ENCODE data around the gene CKS1B.
A peak's percentile ranks its signal among the peaks of the same experiment; 100 is the strongest.
"Not testable (repeated sequence)": the region's sequence is repeated elsewhere in the genome, so short reads cannot be mapped to it uniquely, and the experiment has no call there.

Gene CKS1B

GRCh38 chr1:154964359-154964758, 10.1 kb upstream of the CKS1B start:
- no peak for DNase-seq (ENCODE audit: low read depth in 2 of 2)

DNA sequence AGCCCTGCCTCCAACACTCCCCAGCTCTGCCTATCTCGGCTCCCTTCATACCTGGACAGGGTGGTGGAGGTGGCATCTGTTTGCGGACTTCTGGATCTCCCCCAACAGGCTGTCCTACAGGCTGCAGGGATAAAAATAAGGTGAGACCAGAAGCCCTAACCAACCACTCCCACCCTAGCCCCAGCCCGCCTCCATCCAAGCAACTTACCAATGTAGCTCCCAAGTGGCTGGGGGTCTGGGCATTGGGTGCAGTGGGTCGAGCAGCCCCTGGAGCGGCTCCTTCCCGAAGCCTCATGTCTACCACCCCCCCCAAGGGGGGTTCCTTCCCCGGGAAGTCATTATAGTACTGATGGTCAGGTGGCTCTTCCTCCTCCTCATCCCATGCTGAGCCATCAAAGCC, 8.4 kb upstream of the CKS1B start:
- no peak for DNase-seq (ENCODE audit: low read depth in 2 of 2)

- DNase-seq (ENCODE audit: low read depth in 2 of 2): no peak
Observed at GRCh38 chr1:154967331-154967950, 7.0 kb upstream of the CKS1B start.

- DNase-seq (ENCODE audit: low read depth in 2 of 2): no peak
Observed at GRCh38 chr1:154968731-154969130, 5.8 kb upstream of the CKS1B start.

DNA sequence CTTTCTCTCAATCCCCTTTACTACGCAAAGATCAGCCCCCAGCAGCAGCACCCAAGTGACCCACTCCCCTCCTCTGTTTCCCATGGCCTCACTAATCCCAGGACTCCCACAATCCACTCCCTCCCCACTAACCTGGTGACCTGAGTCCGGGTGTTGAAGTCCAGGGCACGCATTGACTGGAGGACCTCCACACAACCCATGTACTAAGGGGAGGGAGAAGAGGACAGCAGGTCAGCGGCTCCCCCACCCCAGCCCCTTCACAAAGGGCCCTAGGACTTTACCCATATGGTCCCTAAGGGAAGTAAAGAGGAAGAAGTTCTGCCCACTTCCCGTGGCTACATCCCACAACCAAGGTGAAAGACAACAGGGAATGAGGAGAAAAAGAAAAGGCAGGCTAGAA, 5.2 kb upstream of the CKS1B start:
- DNase-seq (ENCODE audit: low read depth in 2 of 2): no peak

DNA sequence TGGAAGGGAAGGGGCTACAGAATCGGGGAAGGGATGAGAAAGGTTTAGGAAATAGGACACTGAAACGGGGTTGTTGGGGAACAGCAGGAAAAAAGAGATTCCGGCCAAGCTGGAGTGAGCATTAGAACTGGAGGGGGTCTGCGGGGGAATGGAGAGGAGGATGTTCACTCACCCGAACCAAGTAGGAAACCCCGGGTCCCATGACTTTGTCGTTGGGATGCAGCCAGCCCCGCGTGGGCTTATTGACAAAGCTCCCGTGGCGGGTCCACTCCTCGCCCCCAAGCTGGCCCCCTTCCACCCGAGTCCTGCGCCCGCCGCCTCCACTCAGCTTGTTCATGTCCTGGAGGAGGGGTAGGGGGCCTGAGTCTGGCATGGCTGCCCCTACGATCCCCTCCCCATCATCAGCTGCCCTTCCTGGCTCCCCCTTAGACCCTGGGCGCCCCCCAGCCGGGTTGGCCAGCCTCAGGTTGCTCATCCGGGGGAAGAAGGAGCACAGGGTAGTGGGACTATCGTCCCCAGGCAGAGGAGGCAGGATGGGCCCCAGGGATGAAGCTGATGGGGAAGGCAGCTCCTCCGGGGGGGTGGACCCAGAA, 4.5 kb upstream of the CKS1B start:
- DNase-seq (ENCODE audit: low read depth in 2 of 2): no peak

DNA sequence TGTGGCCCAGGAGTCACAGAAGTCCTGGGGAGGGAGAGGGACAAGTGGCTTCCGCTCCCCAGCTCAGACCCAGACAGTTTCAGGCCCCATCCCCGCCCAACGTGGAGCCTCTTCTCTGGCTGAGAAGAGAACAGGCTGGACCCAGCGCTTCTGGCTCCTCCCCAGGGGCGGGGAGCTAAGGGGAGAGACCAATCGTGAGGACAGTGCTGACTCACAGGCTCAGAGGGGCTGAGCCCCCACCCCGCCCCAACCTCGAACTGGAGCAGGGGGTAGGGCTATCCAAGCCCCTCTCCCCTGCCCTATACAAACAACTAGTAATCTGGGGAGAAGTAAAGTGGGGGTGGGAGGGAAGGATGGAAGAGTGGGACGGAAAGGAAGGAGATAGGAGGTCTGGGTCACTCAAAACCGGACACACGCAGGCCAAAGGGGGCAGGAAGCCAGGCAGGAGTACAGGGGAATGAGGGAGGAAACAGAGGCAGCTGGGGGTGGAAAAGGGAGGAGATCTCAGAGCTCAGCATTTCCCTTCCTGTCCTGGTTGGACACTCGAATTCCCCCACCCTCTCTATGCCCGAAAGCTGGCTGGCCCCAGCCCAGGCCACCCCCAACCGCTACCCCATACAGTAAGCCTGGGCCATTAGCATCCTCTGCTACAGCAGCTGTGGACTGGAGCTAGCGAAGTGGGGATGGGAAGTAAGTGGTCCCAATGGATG, 3.7 kb upstream of the CKS1B start, which contains the start of gene SHC1:
Gene SHC1 (minus strand): TSS at position 117 of the 710 bp plus-strand sequence. CDS start 221 bp downstream, outside the sequence.
- DNase-seq (ENCODE audit: low read depth in 2 of 2): no peak

GRCh38 chr1:154971341-154971998, 3.0 kb upstream of the CKS1B start:
- no peak for DNase-seq (ENCODE audit: low read depth in 2 of 2)

DNA sequence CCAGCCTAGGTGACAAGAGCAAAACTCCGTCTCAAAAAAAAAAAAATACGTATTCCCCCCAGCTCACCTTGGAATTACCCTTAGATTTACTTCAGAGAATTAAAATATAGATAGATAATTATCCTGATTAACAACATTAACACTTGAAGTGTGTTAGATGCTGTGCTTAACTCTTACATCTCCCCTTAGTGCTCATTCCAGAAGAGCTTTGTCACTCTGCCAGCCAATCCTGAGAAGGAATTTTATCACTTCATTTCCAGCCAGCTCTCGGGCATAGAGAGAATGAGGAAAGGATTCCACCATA, 2.3 kb upstream of the CKS1B start:
- no peak for DNase-seq (ENCODE audit: low read depth in 2 of 2)

DNA sequence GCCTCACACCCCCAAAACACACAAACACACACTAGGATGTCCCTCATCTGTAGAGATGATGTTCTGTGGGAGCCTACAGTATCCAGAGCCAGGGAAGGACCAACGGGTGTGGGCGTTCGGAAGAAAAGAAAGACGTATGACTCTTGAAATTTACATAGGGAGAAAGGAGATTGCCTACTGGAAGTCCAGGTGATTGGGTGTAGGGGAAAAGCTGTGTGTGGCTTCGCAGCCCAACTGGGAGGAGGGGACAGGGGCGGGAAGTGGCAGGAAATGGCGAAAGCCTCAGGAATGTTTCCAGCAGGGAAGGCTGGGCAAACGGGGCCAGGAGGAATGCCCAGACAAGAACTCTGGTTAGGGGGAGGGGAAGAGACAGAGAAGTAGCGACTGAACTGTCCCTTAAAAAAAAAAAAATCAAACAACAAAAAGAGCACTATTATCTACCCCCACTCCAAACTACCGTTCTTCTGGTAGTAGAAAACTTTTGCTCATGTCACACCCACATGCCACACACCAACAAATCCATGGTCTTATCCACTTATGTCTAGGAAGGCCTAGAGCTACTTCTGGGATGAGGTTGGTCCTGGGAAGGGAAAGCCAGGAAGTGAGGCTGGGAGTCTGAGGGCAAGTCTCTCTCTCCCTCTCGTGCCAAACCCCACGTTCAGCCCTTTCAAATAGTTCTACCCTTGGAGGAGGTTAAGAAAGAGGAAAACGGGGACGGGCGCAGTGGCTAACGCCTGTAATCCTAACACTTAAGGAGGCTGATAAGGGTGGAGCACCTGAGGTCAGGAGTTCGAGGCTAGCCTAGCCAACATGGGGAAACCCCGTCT, 1.8 kb upstream of the CKS1B start:
- DNase-seq (ENCODE audit: low read depth in 2 of 2): no peak

- peak; percentile 95 to 97 for DNase-seq (ENCODE audit: low read depth in 2 of 2)
Observed at GRCh38 chr1:154973344-154974101, 958 bp upstream of the CKS1B start.

- DNase-seq (ENCODE audit: low read depth in 2 of 2): peak; percentile 88 to 91
Observed at GRCh38 chr1:154974808-154975408, 427 bp downstream of the CKS1B start.

GRCh38 chr1:154975409-154976059, 1.1 kb downstream of the CKS1B start:
- DNase-seq (ENCODE audit: low read depth in 2 of 2): peak; percentile 45 to 57

GRCh38 chr1:154977762-154978161, 3.3 kb downstream of the CKS1B start:
- not testable (repeated sequence) for DNase-seq (ENCODE audit: low read depth in 2 of 2)

DNA sequence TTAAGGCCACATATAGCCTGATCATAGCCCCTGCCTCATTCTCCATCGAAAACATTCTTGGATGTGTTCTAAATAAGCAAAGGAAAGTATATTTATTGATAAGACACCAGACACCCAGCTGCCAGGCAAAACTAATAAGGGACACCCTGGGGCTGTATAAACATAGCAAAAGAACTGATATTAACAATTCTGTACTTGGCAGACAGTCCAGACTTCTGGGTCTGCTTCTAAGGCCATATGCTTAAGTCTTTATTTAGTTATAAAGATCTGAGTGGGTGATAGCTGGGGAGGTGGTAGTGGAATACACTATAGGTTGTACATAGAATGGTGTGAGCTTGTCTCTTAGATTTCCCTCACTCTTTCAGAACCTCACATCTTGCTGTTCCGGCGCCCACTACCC, 3.9 kb downstream of the CKS1B start:
- DNase-seq (ENCODE audit: low read depth in 2 of 2): no peak

DNA sequence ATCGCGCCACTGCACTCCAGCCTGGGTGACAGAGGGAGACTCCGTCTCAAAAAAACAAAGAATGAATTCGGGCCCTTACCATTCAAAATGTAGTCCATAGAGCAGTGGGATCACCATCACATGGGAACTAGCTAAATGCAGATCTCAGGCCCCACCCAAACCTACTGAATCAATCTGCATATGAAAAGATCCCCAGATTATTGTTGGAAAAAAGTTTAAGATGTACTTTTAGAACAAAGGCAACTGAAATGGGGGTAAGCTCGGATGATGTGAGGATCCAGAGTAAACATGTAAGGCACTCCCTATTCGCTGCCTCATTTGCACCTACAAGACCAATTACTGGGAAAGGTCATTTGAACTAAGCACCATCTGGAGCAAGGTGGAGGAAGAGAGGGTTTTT, 7.9 kb downstream of the CKS1B start:
- DNase-seq (ENCODE audit: low read depth in 2 of 2): no peak

GRCh38 chr1:154982897-154983648, 8.6 kb downstream of the CKS1B start, which contains the start of gene FLAD1:
Gene FLAD1, plus strand, starts transcription at chr1:154983344. Its CDS starts 351 bp downstream, at chr1:154983695.
- peak; percentile 92 to 97 for DNase-seq (ENCODE audit: low read depth in 2 of 2)

DNA sequence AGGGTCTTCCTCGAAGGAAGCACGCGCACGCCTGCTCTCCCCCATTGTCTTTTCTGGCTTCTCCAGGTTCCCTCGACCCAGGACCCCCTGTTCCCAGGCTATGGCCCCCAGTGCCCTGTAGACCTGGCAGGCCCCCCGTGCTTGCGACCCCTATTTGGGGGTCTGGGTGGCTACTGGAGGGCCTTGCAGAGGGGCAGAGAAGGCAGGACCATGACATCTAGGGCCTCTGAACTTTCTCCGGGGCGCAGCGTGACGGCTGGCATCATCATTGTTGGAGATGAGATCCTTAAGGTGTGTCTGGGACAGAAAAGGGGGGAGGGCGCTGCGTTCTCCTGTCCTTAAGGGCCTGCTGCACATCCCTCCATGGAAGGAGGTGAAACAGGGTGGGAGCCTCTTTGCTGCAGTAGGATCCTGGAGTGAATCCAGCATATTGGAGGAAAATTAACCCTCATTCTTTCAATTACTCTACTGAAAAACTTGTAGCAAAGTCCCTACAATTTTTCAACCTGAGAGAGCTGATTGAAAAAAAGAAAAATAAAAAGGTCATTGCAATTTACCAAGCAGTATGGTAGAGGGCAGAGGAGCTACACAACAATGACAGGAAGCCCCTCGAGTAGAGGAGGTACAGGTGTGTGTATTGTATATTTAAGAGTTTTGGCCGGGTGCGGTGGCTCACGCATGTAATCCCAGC, 9.4 kb downstream of the CKS1B start:
- DNase-seq (ENCODE audit: low read depth in 2 of 2): no peak

DNA sequence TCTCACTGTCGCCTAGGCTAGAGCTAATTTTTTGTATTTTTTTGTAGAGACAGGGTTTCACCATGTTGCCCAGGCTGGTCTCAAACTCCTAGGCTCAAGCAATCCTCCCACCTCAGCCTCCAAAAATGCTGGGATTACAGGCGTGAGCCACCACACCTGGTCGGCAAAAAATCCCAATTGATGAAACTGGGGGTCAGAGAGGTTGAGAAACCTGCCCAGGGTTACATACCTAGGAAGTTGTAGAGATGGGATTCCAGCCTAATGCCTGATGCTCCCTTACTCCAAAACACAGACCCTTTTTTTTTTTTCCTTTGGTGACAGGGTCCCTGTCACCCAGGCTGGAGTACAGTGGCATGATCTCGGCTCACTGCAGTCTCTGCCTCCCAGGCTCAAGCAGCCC, 12.3 kb downstream of the CKS1B start:
- DNase-seq (ENCODE audit: low read depth in 2 of 2): not testable (repeated sequence)

Measured in stimulated activated CD4-positive, alpha-beta T cell treated with anti-CD3 and anti-CD28 coated beads, Interleukin-4, amount 100 ng/mL, for 48 hours (primary cell).